GM23248 (cell line): ENCODE data around the gene ARHGAP26.

Source experiments
- EZH2 ChIP-seq: fragments of 200-600 bp; sonication (generic); IDR thresholded peaks from 2 replicates; pipeline ENCODE4 v1.6.1; 2018; ENCODE audit warnings: antibody characterized with exemption, mild to moderate bottlenecking; ENCODE audit not compliant: insufficient read depth, poor library complexity, severe bottlenecking
- EZH2phosphoT487 ChIP-seq: fragments of 200-600 bp; sonication (generic); IDR thresholded peaks from 2 replicates; pipeline ENCODE4 v1.6.1; 2018; ENCODE audit warnings: antibody characterized with exemption, moderate library complexity, mild to moderate bottlenecking, low read depth; ENCODE audit not compliant: insufficient read depth

- no peak for TF ChIP-seq EZH2phosphoT487
- TF ChIP-seq EZH2 = no peak
Observed at GRCh38 chr5:142915038-142915437, 144.9 kb downstream of the ARHGAP26 start.
